Measurements from ENCODE around the gene MAP2K5. TPM values are rescaled to one million over a fixed set of nuclear protein-coding genes. Genes with fewer than 3 reads are reported as not detected.

MAP2K5 gene
- total RNA-seq, 1 donor from 2014 or later, result 29.0 TPM

DNA sequence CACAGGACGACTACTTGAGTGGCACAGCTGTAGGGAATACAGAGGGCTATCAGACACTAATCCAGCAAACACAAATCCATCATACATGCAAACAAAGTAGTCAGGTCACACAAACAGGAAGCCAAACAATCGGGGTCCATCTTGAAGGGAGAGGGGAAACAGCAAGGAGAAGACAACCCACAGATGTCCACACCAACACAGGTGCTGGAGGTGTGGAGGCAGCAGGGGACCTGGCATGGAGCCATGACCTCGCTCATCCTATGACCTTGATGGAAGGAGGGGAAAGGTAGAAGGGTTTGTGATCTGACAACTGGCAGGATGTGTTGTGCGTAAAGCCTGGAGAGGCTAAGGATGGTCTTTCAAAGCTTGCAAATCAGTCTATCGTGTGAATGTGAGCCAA, 242.9 kb downstream of the MAP2K5 start:
- peaks cover 8% of the 10 kb centered on the region for H3K9me3 Mint-ChIP-seq (ENCODE audit: unreplicated experiment)
- no peak overlapping the region for H3K27ac Mint-ChIP-seq (ENCODE audit: unreplicated experiment)
- no peak for DNase-seq
- TF ChIP-seq, protein P1, sequence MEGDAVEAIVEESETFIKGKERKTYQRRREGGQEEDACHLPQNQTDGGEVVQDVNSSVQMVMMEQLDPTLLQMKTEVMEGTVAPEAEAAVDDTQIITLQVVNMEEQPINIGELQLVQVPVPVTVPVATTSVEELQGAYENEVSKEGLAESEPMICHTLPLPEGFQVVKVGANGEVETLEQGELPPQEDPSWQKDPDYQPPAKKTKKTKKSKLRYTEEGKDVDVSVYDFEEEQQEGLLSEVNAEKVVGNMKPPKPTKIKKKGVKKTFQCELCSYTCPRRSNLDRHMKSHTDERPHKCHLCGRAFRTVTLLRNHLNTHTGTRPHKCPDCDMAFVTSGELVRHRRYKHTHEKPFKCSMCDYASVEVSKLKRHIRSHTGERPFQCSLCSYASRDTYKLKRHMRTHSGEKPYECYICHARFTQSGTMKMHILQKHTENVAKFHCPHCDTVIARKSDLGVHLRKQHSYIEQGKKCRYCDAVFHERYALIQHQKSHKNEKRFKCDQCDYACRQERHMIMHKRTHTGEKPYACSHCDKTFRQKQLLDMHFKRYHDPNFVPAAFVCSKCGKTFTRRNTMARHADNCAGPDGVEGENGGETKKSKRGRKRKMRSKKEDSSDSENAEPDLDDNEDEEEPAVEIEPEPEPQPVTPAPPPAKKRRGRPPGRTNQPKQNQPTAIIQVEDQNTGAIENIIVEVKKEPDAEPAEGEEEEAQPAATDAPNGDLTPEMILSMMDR (IDR thresholded peaks at IDR 0.05; ENCODE audit: partially characterized antibody, unreplicated experiment), result no peak
- H3K4me1 Mint-ChIP-seq (ENCODE audit: low read depth, unreplicated experiment), result peaks cover 49% of the 10 kb centered on the region
- H3K36me3 Mint-ChIP-seq (ENCODE audit: unreplicated experiment), result no peaks in the 10 kb centered on the region
- no peak overlapping the region for H3K4me3 Mint-ChIP-seq (ENCODE audit: unreplicated experiment)
- H3K27me3 Mint-ChIP-seq (ENCODE audit: unreplicated experiment), result peaks cover 5% of the 10 kb centered on the region

DNA sequence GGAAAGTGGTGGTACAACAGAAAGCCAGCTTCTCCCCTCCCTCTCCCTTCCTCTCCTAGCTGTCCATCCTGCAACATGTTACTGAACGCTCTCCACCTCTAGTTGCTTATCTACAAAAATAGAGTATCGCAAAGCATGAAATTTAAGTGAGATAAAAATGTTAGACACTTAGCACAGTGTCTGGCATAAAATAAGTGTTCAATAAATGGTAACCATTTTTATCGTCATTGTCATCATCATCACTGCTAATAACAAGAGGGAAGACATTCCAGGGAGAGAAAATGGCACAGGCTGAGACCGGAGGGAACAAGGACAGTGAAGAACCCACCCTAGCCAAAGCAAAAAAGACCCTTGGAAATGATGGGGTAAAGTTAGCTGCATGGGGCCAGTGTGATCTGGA, 244.1 kb downstream of the MAP2K5 start:
- Mint-ChIP-seq H3K9me3 (ENCODE audit: unreplicated experiment) (peaks cover 8% of the 10 kb centered on the region), H3K27ac (ENCODE audit: unreplicated experiment) (no peak overlapping the region), H3K27me3 (ENCODE audit: unreplicated experiment) (peaks cover 5% of the 10 kb centered on the region), H3K4me1 (ENCODE audit: low read depth, unreplicated experiment) (peaks cover 37% of the 10 kb centered on the region), H3K36me3 (ENCODE audit: unreplicated experiment) (no peaks in the 10 kb centered on the region), H3K4me3 (ENCODE audit: unreplicated experiment) (no peak overlapping the region)
- TF ChIP-seq, protein P1 (IDR thresholded peaks at IDR 0.05; ENCODE audit: partially characterized antibody, unreplicated experiment), result no peak
- no peak for DNase-seq

DNA sequence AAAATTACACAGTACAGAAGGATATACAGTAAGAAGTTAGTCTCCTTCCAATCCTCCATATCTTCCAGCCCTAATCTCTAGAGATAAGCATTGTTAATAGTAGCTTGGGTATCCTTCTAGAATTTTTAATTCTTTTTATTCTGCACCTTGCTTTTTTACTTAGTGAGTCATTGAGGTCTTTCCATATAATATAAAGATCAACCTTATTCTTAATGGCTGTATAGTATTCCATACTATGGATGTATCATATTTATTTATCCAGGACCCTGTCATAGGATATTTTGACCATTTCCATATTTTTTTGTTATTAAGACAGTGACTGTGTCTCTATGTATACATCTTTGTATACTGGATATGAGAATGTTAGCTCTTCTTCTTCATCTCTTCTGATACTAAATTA, 246.5 kb downstream of the MAP2K5 start:
- Mint-ChIP-seq H3K36me3 (ENCODE audit: unreplicated experiment) (no peaks in the 10 kb centered on the region), H3K4me3 (ENCODE audit: unreplicated experiment) (no peak overlapping the region), H3K9me3 (ENCODE audit: unreplicated experiment) (peaks cover 5% of the 10 kb centered on the region), H3K27me3 (ENCODE audit: unreplicated experiment) (peaks cover 2% of the 10 kb centered on the region), H3K4me1 (ENCODE audit: low read depth, unreplicated experiment) (peaks cover 17% of the 10 kb centered on the region), H3K27ac (ENCODE audit: unreplicated experiment) (no peak overlapping the region)
- no peak for DNase-seq
- TF ChIP-seq, protein P1 (IDR thresholded peaks at IDR 0.05; ENCODE audit: partially characterized antibody, unreplicated experiment), result no peak

DNA sequence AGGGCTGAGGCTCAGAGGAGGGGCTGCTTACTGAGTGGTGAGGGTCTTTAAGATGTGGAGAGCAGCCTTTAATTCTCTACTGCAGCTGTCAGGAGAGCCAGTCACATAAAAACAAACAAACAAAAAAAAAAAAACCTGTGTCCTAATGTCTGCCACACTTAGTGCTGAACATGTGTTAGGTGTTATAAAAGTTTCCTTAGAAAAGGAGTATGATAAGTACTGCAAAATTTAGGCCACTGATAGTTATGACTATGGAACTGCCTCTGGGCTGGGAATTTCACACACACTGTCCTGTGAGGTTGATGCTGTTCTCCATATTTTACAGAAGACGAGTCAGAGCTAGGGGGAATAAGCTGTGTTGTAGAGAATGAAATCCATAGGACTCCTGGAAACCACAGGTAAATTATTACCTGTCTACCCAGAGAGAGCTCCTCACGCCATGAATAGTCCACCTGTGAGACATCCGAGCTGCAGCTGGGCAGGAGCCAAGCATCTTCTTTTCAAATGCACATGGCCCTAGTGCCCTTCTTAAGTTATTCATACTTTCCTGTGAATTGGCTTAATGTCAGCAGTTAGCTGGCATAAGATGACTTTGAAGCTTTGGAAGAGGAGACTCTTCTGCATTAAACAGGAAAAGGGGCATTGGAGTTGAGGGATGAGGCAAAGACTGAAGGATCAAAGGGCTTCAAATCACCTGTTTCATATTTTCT, 248.3 kb downstream of the MAP2K5 start:
- Mint-ChIP-seq H3K9me3 (ENCODE audit: unreplicated experiment) (no peaks in the 10 kb centered on the region), H3K27me3 (ENCODE audit: unreplicated experiment) (peaks cover 2% of the 10 kb centered on the region), H3K36me3 (ENCODE audit: unreplicated experiment) (peaks cover 10% of the 10 kb centered on the region), H3K4me3 (ENCODE audit: unreplicated experiment) (no peak overlapping the region), H3K27ac (ENCODE audit: unreplicated experiment) (no peak overlapping the region), H3K4me1 (ENCODE audit: low read depth, unreplicated experiment) (peaks cover 1% of the 10 kb centered on the region)
- TF ChIP-seq, protein P1 (IDR thresholded peaks at IDR 0.05; ENCODE audit: partially characterized antibody, unreplicated experiment), result no peak
- DNase-seq, result no peak

DNA sequence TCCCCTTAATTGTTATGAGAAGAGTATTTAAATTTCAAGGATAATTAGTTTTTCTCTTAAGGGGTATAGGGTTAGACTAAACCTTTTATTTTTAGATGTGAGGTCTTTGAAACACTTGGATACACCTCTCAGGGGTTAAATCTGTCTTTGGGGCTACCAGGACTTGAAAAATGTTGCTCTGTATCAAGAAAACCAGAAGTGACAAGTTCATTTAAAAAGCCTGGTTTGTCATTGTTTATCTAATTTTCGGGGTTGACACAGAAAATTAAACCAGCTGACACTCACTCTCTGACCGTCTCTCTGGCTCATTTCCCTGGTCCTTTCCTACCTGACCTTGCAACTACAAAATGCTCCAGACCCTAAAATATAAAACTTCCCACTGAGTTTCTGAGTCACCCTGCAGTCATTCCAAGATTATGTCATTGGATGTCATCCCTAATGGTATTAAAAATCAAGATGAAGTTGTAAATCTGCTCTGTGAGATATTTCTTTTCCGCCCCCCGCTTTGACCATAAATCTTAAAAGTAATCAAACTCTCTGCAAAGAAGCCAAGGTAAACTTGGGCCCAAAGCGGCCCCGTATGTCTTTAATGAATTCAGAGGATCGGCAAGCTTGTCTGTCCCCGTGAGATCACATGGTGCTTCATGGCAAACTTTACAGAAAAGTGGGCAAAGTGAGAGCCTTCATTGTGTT, 249.9 kb downstream of the MAP2K5 start:
- TF ChIP-seq, protein P1 (IDR thresholded peaks at IDR 0.05; ENCODE audit: partially characterized antibody, unreplicated experiment), result no peak

More for the DNA sequence above, 249.9 kb downstream of the MAP2K5 start:
- Mint-ChIP-seq H3K4me1 (ENCODE audit: low read depth, unreplicated experiment) (peaks cover 10% of the 10 kb centered on the region), H3K9me3 (ENCODE audit: unreplicated experiment) (peaks cover 3% of the 10 kb centered on the region), H3K27ac (ENCODE audit: unreplicated experiment) (no peak overlapping the region), H3K4me3 (ENCODE audit: unreplicated experiment) (no peak overlapping the region), H3K27me3 (ENCODE audit: unreplicated experiment) (peaks cover 3% of the 10 kb centered on the region), H3K36me3 (ENCODE audit: unreplicated experiment) (peaks cover 15% of the 10 kb centered on the region)
- no peak for DNase-seq
